ENCODE results near the gene ALDH1A3.
A peak's percentile ranks its signal among the peaks of the same experiment; 100 is the strongest.

ALDH1A3 gene

GRCh38 chr15:100934726-100935125 is 55.1 kb downstream of the ALDH1A3 start:
- TF ChIP-seq CSRNP3 (CRISPR knock-in tag; IDR thresholded peaks at IDR 0.05): no peak
- TF ChIP-seq TSHZ2 (CRISPR knock-in tag; IDR thresholded peaks at IDR 0.05): no peak
- no peak for TF ChIP-seq CSDC2 (CRISPR knock-in tag; IDR thresholded peaks at IDR 0.05)
- no peak for TF ChIP-seq ZC3H10 (CRISPR knock-in tag; IDR thresholded peaks at IDR 0.05)
- no peak for TF ChIP-seq ZFP3 (CRISPR knock-in tag; IDR thresholded peaks at IDR 0.05)
- TF ChIP-seq OSR1 (CRISPR knock-in tag; IDR thresholded peaks at IDR 0.05): no peak
- no peak for TF ChIP-seq BACH2 (CRISPR knock-in tag; IDR thresholded peaks at IDR 0.05; ENCODE audit: borderline replicate concordance)
- TF ChIP-seq ESRRG (CRISPR knock-in tag; IDR thresholded peaks at IDR 0.05): no peak
- no peak for TF ChIP-seq ARNTL (CRISPR knock-in tag; IDR thresholded peaks at IDR 0.05; ENCODE audit: borderline replicate concordance, low read depth)
- no peak for TF ChIP-seq PPARA (CRISPR knock-in tag; IDR thresholded peaks at IDR 0.05; ENCODE audit: borderline replicate concordance)
- no peak for TF ChIP-seq ISL1 (CRISPR knock-in tag; IDR thresholded peaks at IDR 0.05)
- TF ChIP-seq ZNF565 (CRISPR knock-in tag; conservative IDR thresholded peaks at IDR 0.05; ENCODE audit: low read depth): no peak
- peak; percentile 84 for ATAC-seq

- ATAC-seq: no peak
- TF ChIP-seq TOX (CRISPR knock-in tag; IDR thresholded peaks at IDR 0.05; ENCODE audit: borderline replicate concordance) (no peak), RARB (CRISPR knock-in tag; IDR thresholded peaks at IDR 0.05) (no peak), PATZ1 (CRISPR knock-in tag; IDR thresholded peaks at IDR 0.05; ENCODE audit: borderline replicate concordance) (no peak), CSDC2 (CRISPR knock-in tag; IDR thresholded peaks at IDR 0.05) (no peak), ZNF8 (CRISPR knock-in tag; IDR thresholded peaks at IDR 0.05) (no peak), CSRNP3 (CRISPR knock-in tag; IDR thresholded peaks at IDR 0.05) (no peak), POU6F1 (CRISPR knock-in tag; IDR thresholded peaks at IDR 0.05; ENCODE audit: borderline replicate concordance, low read depth) (no peak), ARNTL (CRISPR knock-in tag; IDR thresholded peaks at IDR 0.05; ENCODE audit: borderline replicate concordance, low read depth) (no peak), ZC3H10 (CRISPR knock-in tag; IDR thresholded peaks at IDR 0.05) (no peak), OSR1 (CRISPR knock-in tag; IDR thresholded peaks at IDR 0.05) (no peak), ZNF70 (CRISPR knock-in tag; IDR thresholded peaks at IDR 0.05) (no peak), TCF4 (CRISPR knock-in tag; IDR thresholded peaks at IDR 0.05; ENCODE audit: borderline replicate concordance) (no peak), ZFP30 (CRISPR knock-in tag; IDR thresholded peaks at IDR 0.05) (no peak), GLIS3 (CRISPR knock-in tag; IDR thresholded peaks at IDR 0.05) (no peak), ISL1 (CRISPR knock-in tag; IDR thresholded peaks at IDR 0.05) (no peak), ZFP3 (CRISPR knock-in tag; IDR thresholded peaks at IDR 0.05) (no peak), ESRRG (CRISPR knock-in tag; IDR thresholded peaks at IDR 0.05) (no peak)
Measured at GRCh38 chr15:100937171-100937570, 57.5 kb downstream of the ALDH1A3 start.

GRCh38 chr15:100939791-100940190 is 60.2 kb downstream of the ALDH1A3 start:
- ATAC-seq: no peak
- TF ChIP-seq OSR1 (CRISPR knock-in tag; IDR thresholded peaks at IDR 0.05): no peak
- TF ChIP-seq TOX (CRISPR knock-in tag; IDR thresholded peaks at IDR 0.05; ENCODE audit: borderline replicate concordance): no peak
